ENCODE data around the gene FUT7.
A peak's percentile ranks its signal among the peaks of the same experiment; 100 is the strongest.

FUT7 gene

GRCh38 chr9:137000177-137000930 lies 31.5 kb downstream of the FUT7 start:
- DNase-seq, result no peak

GRCh38 chr9:136997830-136998234 lies 34.1 kb downstream of the FUT7 start:
- peak; percentile 54 for DNase-seq

GRCh38 chr9:136997371-136997770 lies 34.5 kb downstream of the FUT7 start:
- no peak for DNase-seq

DNA sequence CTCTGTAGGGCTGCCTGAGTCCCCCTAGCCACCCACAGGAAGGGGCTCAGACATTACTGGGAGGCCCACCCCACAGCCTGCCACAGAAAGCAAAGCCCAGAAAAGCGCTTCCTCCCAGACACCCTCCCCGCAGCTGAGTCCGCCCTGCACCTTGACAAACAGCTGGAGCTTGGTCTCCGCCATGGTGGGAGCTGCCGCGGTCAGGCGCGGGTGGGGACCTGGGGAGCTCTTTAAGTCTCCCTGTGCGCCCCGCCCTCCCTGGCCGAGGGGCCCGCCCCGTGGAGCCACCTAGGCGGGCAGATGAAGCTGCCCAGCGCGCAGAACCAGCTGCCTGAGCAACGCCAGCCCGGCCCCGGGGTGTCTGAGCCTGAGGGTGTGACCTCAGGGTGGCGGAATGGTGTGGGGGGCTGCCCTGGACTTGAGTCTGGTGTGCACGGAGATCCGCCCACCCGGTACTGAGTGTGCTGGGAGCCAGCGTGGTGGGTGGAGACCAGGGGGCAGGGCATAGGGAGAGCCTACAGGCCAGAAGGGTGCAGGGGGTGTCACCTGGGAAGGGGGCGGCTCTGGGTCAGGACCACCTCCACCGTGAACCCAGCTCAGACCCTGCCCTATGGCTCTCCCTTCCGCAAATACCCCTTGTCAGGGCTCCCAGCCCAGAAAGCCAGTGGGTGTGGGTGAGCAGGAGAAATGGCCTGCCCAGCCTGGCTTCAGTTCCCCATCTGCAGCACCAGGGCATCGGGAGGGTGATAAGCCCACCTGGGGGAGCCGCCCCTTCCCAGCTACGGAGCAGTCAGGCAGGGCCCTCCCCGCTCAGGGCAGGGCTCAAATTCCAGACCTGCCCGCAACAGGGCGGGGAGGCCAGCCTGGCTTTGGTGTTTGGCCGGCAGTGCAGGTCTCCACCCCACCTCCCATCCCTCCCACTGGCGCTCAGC lies 35.3 kb downstream of the FUT7 start, which contains the start of gene CLIC3:
Gene CLIC3, minus strand, starts transcription at position 208 of the 932 bp plus-strand sequence. Its CDS starts 25 bp downstream, at position 183.
- peak; percentile 64 for DNase-seq

- DNase-seq, result no peak
Measured at GRCh38 chr9:136995772-136996311, 36.0 kb downstream of the FUT7 start.

GRCh38 chr9:136995362-136995761 lies 36.5 kb downstream of the FUT7 start:
- no peak for DNase-seq

DNA sequence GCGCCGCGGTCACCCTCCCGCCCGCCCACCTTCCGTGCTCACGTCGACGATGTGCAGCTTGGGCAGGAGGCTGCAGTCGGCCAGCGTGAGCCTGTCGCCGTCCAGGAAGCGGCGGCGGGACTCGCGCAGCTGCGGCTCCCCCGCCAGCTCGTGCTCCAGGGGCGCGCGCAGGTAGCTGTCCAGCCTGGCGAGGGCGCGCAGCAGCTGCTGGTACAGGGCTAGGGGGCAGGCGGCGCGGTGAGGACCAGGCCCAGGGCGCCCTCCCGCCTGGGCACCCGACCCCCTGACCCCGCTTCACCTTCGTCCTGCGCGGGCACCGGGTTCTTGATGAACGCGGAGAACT lies 37.0 kb downstream of the FUT7 start:
- DNase-seq, result no peak

DNA sequence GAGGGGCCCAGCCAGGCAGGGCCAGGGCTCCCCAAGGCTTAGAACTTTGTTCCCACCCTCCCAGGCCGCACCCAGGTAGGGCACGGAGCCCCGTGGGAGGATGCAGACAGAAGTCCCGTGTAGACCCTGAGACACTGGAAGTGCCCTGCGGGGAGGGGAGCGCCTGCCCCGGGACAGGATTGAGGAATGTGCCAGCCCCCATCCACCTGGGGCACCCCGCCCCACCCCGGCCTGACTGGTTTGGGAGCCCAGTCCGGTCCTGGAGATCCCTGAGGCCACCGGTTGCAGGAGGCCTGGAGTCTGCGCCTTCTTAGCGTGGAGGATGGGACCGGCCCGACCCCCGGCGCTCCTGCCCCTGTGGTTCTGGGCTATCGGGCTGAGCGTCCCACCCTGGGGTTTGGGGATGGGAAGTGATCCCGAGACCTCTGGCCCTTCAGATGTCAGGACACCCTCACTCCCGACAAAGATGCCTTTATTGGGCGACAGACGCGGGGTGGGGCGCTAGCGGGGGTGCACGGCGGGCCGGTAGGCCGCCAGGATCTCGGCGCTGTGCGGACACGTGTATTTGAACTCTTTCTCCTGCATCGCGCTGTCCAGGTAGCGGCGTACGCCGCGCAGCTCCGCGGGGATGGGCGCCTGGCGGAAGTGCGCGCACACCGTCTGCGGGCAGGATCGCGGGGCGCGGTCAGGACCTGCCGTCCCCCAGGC lies 37.6 kb downstream of the FUT7 start:
- DNase-seq, result no peak

- DNase-seq, result no peak
Measured at GRCh38 chr9:136992819-136993369, 39.0 kb downstream of the FUT7 start.

DNA sequence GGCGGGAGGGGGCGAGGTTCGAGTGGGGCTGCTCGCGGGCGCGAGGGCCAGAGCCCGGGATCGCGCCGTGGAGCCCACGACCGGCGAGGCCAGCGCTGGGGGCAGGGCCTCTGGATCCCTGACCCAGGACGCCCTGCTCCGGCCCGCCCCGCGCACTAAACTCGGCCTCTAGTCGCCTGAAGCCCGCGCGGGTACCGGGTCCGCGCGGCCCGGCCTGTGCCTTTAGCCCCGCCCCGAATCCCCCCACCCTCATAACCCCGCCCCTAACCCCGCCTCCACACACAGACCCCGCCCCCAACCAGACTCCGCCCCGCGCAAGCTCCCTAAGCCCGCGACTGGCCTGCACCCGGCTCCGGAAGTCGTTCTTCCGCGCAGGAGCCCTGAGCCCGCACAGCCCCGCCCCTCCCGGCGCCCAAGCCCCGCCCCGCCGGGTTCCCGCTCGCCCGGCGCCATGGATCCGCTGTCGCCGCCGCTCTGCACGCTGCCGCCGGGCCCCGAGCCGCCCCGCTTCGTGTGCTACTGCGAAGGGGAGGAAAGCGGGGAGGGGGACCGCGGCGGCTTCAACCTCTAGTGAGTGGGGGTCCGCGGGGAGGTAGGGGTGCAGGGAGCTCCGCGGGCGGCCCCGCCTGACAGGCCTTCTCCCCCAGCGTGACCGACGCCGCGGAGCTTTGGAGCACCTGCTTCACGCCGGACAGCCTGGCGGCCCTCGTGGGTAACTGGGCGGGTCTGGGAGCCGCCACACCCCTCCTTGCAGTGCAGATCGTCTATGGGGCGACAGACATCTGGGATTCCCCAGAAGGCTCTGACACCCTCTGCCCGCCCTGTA lies 39.7 kb downstream of the FUT7 start, which contains the start of gene PAXX:
Gene PAXX, plus strand, starts transcription at position 430 of the 826 bp plus-strand sequence. Its CDS starts 22 bp downstream, at position 452.
- DNase-seq, result peak; percentile 93

DNA sequence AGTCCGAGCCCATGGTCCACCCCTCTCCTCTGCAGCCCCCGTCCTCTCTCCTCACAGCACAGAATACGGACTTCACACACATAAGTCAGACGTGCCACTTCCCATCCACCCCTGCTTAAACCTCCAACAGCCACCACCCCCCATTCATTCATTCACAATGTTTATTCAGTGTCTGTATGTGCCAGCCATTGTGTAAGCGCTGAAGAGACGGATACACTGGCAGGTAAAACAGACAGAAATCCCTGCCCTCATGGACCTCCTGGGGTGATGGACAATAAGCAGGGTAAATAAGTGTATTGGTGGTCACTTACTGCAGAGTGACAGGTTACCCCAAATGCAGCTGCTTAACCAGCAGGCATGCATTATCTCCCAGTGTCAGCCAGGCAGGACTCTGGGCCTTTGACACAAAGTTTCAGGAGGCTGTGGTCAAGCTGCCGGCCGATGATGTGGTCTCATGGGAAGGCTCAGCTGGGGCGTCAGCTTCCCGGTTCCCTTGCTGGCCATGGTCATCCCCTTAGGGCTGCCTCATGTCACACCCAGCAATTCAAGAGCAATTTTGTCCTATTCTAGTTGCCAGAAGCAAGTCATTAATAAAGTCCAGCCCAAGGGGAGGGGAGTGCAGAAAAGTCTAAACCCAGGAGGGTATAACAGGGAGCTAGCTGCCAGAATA lies 41.5 kb downstream of the FUT7 start:
- no peak for DNase-seq

DNA sequence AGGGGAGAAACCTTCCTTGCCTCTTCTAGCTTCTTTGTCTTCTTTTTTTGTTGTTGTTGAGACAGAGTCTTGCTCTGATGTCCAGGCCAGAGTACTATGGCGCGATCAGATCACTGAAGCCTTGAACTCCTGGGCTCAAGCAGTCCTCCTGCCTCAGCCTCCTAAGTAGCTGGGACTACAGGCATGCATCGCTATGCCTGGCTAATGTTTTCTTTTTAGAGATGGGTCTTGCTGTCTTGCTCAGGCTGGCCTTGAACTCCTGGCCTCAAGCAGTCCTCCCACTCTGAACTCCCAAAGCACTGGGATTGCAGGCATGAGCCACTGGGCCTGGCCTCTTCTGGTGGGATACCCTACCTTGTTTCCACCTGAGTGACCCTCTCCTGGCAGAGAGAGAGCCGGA lies 43.0 kb downstream of the FUT7 start:
- DNase-seq, result no peak

GRCh38 chr9:136985853-136986252 lies 46.0 kb downstream of the FUT7 start:
- no peak for DNase-seq

DNA sequence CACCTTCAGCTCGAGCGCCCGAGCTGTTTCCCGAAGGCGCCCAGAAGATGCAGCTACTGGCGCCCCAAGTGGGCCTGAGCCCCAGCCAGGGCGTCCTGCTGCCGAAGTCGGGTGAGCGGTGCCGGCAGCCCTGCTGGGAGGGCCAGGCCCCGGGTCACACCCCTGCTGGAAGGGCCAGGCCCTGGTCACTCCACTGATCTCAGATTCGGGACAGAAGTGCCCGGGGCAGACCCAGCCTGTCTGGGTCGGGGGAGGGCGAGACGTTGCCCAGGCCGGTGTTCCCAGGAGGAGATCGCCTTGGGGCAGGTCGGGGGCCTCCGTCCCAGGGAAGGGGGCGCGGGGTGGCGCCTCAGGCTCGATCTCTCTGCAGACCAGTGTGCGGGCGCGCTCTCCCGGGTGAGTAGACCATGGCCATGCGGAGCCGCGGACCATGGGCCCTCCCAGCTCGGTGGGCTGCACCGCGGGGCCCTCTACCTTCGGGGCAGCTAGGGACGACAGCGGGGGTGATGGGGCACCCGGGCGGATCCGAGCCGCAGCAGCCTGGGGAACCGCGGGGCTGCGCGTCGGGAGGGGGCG lies 46.8 kb downstream of the FUT7 start:
- no peak for DNase-seq

- DNase-seq, result no peak
Measured at GRCh38 chr9:136984464-136985026, 47.3 kb downstream of the FUT7 start.

DNA sequence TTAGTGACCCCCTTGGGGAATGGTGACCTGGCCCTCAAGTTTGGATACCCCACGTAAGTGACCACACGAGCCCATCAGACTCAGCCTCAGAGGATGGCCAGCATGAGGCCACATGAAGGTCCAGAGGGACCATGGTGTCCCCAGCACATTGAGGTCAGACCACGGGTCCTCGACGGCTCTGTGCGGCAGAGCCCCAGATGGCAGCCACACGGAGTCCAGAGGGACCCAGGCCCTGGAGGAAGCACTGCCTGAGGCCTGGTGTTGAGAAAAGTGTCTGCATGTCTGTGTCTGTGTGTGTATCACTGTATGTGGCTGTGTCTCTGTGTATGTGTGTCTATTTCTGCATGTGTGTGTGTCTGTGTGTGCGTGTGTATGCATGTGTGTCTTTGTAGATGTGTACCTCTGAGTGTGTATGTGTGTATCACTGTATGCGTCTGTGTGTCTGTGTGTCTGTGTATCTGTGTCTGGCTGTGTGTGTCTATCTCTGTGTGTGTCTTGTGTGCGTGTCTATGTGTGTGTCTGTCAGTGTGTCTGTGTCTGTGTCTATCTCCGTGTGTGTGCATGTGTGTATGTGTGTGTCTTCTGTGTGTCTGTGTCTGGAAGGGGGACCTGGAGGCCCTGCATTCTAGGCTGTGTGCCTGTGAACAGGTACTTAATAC lies 48.1 kb downstream of the FUT7 start:
- no peak for DNase-seq

DNA sequence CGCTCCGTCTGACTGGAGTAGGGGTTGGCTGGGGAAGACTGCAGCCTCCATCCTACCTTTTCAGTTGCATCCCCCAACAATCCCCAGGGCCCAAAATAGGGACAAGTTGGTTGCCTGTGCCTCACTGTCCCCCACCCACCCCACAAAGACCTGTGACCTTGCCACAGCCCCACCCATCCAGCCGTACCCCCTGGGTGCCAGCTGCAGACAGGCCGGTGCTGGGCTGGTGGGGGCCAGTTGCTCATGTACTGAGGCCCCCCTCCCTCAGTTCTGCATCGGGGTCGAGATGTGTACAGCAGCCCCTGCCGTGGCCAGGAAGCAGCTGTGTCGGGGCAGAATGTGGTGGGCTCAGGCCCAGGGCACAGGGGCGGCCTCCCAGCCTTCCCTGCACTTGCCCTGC lies 48.7 kb downstream of the FUT7 start:
- DNase-seq, result no peak

GRCh38 chr9:136982232-136983051 lies 49.4 kb downstream of the FUT7 start, which contains the start of gene LCNL1:
Gene LCNL1 (plus strand): TSS chr9:136982993. CDS start chr9:136983587, 594 bp downstream.
- no peak for DNase-seq

All from CD4-positive, alpha-beta T cell treated with Interleukin-15 for 1 hour (primary cell).